NOMO-1 (cell line): ENCODE data around the gene LRRC37A3.
"Not testable (repeated sequence)": the region's sequence is repeated elsewhere in the genome, so short reads cannot be mapped to it uniquely, and the experiment has no call there.

ENCODE experiments used
- DNase-seq, 2 experiments: peaks; one replicate each; lab custom pipeline; 2025; ENCODE audit not compliant: unreplicated experiment in 2 of 2; lab: John Stamatoyannopoulos, UW

The LRRC37A3 gene

GRCh38 chr17:64837018-64837761 is 82.1 kb downstream of the LRRC37A3 start:
- peak; percentile 70 to 81 for DNase-seq

- DNase-seq: not testable (repeated sequence)
Observed at GRCh38 chr17:64836623-64837017, 82.7 kb downstream of the LRRC37A3 start.

GRCh38 chr17:64834060-64834459 is 85.2 kb downstream of the LRRC37A3 start:
- not testable (repeated sequence) for DNase-seq

GRCh38 chr17:64830631-64831040 is 88.6 kb downstream of the LRRC37A3 start:
- DNase-seq: not testable (repeated sequence)

GRCh38 chr17:64829824-64830630 is 89.3 kb downstream of the LRRC37A3 start:
- not testable (repeated sequence) for DNase-seq

- DNase-seq: not testable (repeated sequence)
Observed at GRCh38 chr17:64829068-64829467, 90.2 kb downstream of the LRRC37A3 start.

- not testable (repeated sequence) for DNase-seq
Observed at GRCh38 chr17:64818904-64819303, 100.4 kb downstream of the LRRC37A3 start.

GRCh38 chr17:64815833-64816198 is 103.5 kb downstream of the LRRC37A3 start:
- DNase-seq: not testable (repeated sequence)

GRCh38 chr17:64814993-64815832 is 104.1 kb downstream of the LRRC37A3 start:
- not testable (repeated sequence) for DNase-seq

- peak; percentile 35 to 74 for DNase-seq
Observed at GRCh38 chr17:64808178-64808977, 110.9 kb downstream of the LRRC37A3 start.
